ENCODE data around the gene TYMP.
A peak's percentile ranks its signal among the peaks of the same experiment; 100 is the strongest.

Gene TYMP

DNA sequence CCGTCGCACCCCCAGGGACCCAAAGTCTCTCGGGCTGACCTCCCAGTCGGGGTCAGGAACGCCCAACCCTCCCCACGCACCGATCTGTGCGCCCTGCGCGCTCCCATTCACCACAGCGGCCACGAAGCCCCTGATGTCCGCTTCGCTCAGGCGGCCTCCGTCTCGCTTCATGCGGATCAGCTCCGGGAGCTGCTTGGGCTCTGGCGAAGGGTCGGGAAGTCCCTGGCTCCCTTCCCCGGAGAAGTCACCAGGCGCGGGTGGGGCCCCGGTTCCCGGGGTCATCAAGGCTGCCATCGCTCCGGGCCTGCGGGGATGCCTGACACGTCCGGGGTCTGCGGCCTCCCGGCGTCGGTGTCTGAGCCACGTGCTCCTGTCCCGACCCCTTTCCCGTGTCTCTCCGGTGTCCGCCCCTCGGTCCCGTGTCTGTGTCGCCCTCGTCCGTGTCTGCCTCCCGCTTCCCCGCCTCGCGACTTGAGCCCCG is 356 bp downstream of the TYMP start:
- ChIA-PET POLR2A (interaction anchor here (0.9 kb wide), 1 partner anchor 10 kb away, joined by 4 read pairs; no protein-coding TSS in a partner anchor), CTCF (interaction anchor here (0.7 to 6.7 kb wide), 4 partner anchors 16 to 33 kb away, joined by 3 to 136 read pairs (median 3); partner anchors contain the start of genes KLHDC7B, NCAPH2 and SYCE3)
- no peak for DNase-seq (ENCODE audit: extremely low spot score)
- TF ChIP-seq, protein P1, sequence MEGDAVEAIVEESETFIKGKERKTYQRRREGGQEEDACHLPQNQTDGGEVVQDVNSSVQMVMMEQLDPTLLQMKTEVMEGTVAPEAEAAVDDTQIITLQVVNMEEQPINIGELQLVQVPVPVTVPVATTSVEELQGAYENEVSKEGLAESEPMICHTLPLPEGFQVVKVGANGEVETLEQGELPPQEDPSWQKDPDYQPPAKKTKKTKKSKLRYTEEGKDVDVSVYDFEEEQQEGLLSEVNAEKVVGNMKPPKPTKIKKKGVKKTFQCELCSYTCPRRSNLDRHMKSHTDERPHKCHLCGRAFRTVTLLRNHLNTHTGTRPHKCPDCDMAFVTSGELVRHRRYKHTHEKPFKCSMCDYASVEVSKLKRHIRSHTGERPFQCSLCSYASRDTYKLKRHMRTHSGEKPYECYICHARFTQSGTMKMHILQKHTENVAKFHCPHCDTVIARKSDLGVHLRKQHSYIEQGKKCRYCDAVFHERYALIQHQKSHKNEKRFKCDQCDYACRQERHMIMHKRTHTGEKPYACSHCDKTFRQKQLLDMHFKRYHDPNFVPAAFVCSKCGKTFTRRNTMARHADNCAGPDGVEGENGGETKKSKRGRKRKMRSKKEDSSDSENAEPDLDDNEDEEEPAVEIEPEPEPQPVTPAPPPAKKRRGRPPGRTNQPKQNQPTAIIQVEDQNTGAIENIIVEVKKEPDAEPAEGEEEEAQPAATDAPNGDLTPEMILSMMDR (IDR thresholded peaks at IDR 0.05; ENCODE audit: control extremely low read depth, extremely low read depth, low read depth, missing control alignments), result no peak

GRCh38 chr22:50528682-50529415 is 963 bp downstream of the TYMP start:
- ChIA-PET CTCF (interaction anchor here (0.7 to 6.7 kb wide), 4 partner anchors 16 to 34 kb away, joined by 3 to 136 read pairs (median 4); partner anchors contain the start of genes KLHDC7B, NCAPH2 and SYCE3), POLR2A (no interaction called here)
- TF ChIP-seq, protein P1 (IDR thresholded peaks at IDR 0.05; ENCODE audit: control extremely low read depth, extremely low read depth, low read depth, missing control alignments), result no peak
- no peak for DNase-seq (ENCODE audit: extremely low spot score)

- TF ChIP-seq, protein P1 (IDR thresholded peaks at IDR 0.05; ENCODE audit: control extremely low read depth, extremely low read depth, low read depth, missing control alignments), result no peak
- CTCF ChIA-PET, result interaction anchor here (0.9 to 6.7 kb wide), 5 partner anchors 17 to 36 kb away, joined by 3 to 136 read pairs (median 5); partner anchors contain the start of genes KLHDC7B, LMF2, NCAPH2 and SYCE3
- no peak for DNase-seq (ENCODE audit: extremely low spot score)
- POLR2A ChIA-PET, result no interaction called here
Measured at GRCh38 chr22:50527921-50528681, 1.7 kb downstream of the TYMP start.

DNA sequence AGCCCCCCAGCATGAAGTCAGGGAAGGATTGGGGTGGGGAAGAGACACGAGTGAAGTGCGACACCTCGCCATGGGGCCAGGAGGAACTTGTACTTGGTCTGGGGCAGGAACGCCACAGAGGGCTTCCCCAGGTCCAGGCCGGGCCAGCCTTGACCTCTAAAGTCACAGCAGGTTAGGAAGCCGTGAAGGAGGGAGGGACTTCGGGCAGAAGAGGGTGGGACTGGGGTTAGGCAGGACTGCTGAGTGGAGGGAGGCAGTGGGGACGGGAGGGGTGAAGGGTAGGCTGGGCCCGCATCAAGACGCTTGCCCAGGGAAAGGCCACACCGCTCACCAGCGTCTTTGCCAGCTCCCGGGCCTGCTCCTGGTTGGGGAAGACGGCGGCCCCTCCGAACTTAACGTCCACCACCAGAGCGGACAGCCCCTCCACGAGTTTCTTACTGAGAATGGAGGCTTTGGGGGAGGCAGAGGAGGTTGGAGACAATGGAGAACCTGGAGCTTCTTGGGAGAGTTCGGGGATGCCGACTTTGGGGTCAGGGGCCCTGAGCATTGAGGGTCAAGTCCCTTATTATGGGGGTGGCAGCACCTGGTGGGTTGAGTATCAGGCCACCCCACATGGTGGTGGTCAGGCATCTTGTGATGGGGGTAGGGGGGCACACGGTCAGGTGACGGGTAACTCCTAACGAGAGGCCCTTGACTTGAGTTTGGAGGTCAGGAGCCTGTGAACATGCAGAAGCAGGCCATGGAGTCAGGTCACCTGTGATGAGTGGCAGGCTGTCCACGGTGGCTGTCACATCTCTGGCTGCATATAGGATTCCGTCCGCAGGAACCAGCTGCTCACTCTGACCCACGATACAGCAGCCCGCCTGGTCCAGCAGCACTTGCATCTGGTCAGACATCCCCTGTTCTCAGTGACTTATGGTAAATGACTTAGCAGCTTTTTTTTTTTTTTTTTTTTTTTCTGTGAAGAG is 2.7 kb downstream of the TYMP start:
- TF ChIP-seq, protein P1 (IDR thresholded peaks at IDR 0.05; ENCODE audit: control extremely low read depth, extremely low read depth, low read depth, missing control alignments), result no peak
- ChIA-PET POLR2A (interaction anchor here (0.6 kb wide), 1 partner anchor 223 kb away, joined by 3 read pairs; no protein-coding TSS in a partner anchor), CTCF (interaction anchor here (0.9 to 6.7 kb wide), 3 partner anchors 18 to 37 kb away, joined by 3 to 136 read pairs (median 41); partner anchors contain the start of genes KLHDC7B, LMF2, NCAPH2 and SYCE3)
- DNase-seq (ENCODE audit: extremely low spot score), result peak; percentile 76

- DNase-seq (ENCODE audit: extremely low spot score), result peak; percentile 83
- ChIA-PET CTCF (interaction anchor here (0.8 to 6.7 kb wide), 36 partner anchors 9 to 681 kb away, joined by 3 to 136 read pairs (median 4); partner anchors contain the start of genes HDAC10, KLHDC7B, LMF2 and NCAPH2), POLR2A (interaction anchor here (0.9 to 4.5 kb wide), 8 partner anchors 9 to 43 kb away, joined by 3 to 33 read pairs (median 6); partner anchors contain the start of genes KLHDC7B, LMF2 and NCAPH2)
- TF ChIP-seq, protein P1 (IDR thresholded peaks at IDR 0.05; ENCODE audit: control extremely low read depth, extremely low read depth, low read depth, missing control alignments), result peak; percentile 83
Measured at GRCh38 chr22:50526108-50526833, 3.5 kb downstream of the TYMP start.

Measured in GM10248 (cell line).